Subcutaneous adipose tissue (tissue), 4 donors: ENCODE measurements around the gene CASP8AP2. TPM values are rescaled to one million over a fixed set of nuclear protein-coding genes. Genes with fewer than 3 reads are reported as not detected.

Experiments
- total RNA-seq, 4 donors: library from RNA; depleted of rRNA; stranded (reverse); fragments of >200 nt; gene quantifications; one replicate each; pipeline ENCODE4 v1.1.0, GENCODE V29; 2016
- TF ChIP-seq, protein P1 (sequence below): fragments of 450-650 bp; IDR thresholded peaks from one replicate; pipeline ENCODE4 v1.5.1; 2016; ENCODE audit warnings: low read depth, mild to moderate bottlenecking, control low read depth, antibody characterized with exemption, moderate library complexity

Gene CASP8AP2
- total RNA-seq, 4 donors from 2014 or later = 15.3 to 24.0 (median 18.4) TPM

DNA sequence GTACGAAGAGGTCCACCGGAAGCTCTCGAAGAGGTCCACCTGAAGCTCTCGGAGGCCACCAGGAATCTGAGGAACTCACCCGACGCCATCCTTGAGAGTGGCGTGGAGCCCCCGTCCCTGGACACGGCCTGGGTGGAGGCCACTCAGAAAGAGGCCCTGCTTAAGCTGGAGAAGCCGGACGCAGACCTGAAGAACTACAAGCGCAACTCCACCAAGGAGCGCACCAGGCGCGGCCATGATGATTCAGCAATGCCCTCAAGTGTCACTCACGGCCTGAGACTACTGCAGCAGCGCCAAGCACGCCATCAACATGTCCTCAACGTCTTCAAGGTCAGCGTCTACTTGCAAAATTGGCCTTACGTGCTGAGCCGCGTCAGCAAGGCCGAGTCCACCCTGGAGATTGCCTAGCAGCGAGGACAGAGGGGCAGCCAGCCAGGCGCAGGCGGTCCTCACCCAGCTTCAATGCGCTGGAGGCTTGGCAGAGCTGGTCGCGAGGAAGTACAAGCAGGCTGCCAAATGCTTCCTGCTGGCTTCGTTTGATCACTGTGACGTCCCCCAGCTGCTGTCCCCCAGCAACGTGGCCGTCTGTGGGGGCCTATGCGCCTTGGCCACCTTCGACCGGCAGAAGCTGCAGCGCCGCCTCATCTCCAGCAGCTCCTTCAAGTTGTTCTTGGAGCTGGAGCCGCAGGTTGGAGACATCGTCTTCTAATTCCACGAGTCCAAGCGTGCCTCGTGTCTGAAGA, 56.9 kb downstream of the CASP8AP2 start:
- TF ChIP-seq, protein P1, sequence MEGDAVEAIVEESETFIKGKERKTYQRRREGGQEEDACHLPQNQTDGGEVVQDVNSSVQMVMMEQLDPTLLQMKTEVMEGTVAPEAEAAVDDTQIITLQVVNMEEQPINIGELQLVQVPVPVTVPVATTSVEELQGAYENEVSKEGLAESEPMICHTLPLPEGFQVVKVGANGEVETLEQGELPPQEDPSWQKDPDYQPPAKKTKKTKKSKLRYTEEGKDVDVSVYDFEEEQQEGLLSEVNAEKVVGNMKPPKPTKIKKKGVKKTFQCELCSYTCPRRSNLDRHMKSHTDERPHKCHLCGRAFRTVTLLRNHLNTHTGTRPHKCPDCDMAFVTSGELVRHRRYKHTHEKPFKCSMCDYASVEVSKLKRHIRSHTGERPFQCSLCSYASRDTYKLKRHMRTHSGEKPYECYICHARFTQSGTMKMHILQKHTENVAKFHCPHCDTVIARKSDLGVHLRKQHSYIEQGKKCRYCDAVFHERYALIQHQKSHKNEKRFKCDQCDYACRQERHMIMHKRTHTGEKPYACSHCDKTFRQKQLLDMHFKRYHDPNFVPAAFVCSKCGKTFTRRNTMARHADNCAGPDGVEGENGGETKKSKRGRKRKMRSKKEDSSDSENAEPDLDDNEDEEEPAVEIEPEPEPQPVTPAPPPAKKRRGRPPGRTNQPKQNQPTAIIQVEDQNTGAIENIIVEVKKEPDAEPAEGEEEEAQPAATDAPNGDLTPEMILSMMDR = no peak

DNA sequence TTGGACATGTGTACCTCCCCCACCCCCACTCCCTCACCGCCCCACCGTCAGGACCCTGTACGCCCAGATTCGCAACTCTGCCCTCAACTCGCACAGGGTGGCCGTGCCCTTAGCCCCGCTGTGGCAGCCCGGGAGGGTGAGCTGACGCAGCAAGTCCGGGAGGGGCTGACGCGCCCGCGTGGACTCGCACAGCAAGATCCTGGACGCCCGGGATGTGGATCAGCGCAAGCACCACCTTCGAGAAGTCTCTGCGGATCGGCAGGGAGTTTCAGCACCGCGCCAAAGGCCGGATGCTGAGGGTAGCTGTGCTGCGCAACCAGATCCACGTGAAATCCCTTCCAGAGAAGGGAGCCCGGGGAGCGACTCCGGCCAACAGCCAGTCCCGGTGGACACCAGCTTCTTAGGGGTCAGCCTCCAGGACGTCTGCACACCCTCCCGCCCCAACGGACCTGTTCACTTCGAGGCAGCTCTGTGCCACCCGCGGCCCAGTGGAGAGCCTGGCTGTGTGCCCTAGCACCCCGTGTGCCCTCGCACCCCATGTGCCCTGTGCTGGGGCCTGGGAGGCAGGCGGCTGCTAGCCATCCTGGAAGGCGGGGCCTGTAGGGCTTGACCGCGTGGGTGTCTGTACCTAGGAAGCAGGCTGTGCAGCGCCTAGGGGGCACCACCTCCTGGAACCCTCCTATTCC, 57.9 kb downstream of the CASP8AP2 start:
- TF ChIP-seq, protein P1 = no peak

DNA sequence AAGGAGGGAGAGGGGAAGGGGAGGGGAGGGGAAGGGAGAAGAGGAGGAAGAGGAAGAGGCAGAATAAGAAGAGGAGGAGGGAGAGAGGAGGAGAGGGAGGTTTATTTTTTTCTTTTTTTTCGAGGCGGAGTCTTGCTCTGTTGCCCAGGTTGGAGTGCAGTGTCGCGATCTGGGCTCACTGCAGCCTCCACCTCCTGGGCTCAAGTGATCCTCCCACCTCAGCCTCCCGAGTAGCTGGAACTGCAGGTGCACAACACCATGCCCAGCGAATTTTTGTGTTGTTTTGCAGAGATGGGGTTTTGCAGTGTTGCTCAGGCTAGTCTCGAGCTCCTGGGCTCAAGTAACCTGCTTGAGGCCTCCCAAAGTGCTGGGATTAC, 58.4 kb downstream of the CASP8AP2 start:
- TF ChIP-seq, protein P1 = no peak

DNA sequence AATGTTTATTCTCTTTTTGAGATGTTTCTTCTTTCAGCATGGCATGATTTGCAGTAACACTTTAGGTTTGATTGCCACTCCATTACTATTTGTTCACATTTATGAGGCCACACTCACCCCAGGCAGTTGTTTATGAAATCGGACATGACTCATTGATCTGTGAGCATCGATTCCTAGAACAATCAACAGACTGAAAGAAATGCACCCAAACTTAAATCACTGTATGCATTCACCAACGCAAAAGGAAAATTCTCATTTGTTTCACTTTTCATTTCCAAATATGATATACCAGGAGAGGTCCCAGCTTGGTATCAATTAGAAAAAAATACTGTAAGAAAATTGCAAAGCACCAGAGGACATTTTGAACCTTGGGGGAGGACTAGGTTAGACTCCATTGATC, 59.2 kb downstream of the CASP8AP2 start:
- TF ChIP-seq, protein P1 = no peak

DNA sequence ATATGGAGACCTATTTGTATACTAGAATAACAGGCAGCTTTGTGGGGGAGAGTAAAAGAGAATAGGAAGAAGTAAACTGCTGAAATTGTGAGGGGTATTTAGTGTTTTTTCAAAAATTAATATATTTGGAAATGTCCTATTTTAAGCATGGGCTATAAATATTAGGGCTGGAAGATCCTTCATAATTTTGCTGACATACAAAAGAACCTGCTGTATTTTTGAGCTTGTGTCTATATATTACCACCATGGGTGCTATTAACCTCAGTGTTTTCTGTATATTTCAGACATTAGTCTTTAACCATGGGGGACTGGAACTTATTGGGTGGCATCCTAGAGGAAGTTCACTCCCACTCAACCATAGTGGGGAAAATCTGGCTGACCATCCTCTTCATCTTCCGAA, 64.5 kb downstream of the CASP8AP2 start, which contains the start of gene GJA10:
GJA10 (plus strand) TSS at position 301 of the 400 bp plus-strand sequence; CDS start at position 301, 0 bp downstream.
- TF ChIP-seq, protein P1 = no peak

DNA sequence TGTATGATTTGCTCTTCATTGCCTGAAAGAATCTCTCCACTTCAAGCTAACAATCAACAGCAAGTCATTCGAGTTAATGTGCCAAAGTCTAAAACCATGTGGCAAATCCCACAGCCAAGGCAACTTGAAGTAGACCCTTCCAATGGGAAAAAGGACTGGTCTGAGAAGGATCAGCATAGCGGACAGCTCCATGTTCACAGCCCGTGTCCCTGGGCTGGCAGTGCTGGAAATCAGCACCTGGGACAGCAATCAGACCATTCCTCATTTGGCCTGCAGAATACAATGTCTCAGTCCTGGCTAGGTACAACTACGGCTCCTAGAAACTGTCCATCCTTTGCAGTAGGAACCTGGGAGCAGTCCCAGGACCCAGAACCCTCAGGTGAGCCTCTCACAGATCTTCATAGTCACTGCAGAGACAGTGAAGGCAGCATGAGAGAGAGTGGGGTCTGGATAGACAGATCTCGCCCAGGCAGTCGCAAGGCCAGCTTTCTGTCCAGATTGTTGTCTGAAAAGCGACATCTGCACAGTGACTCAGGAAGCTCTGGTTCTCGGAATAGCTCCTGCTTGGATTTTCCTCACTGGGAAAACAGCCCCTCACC, 65.7 kb downstream of the CASP8AP2 start:
- TF ChIP-seq, protein P1 = no peak

DNA sequence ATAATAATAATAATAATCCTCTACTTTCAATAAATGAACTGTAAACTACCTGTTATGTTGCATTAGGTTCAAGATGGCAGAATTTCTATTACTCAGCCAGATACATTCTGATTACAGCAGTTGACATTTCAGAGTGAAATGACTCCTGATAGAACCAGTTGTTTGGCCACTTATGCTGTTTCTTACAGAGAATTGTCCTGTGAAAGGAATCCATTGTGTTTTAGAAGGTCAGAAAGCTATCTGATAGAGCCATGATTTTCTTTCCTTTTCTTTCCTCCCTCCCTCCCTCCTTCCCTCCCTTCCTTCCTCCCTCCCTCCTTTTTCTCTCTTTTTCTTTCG, 81.2 kb downstream of the CASP8AP2 start:
- TF ChIP-seq, protein P1 = no peak
